ENCODE results near the gene RD3L. TPM values are rescaled to one million over a fixed set of nuclear protein-coding genes. Genes with fewer than 3 reads are reported as not detected.

The RD3L gene
- total RNA-seq, 4 donors from 2014 or later: not detected

- no peak overlapping the region for H3K4me3 ChIP-seq
- H3K4me1 ChIP-seq: no peaks in the 10 kb centered on the region
- WGBS, 2 donors: 81 to 83% methylated on average over 7 of the region's 7 CpGs
- H3K36me3 ChIP-seq: no peaks in the 10 kb centered on the region
- peaks cover 0 to under 1% (median 0%) of the 10 kb centered on the region in 4 donors for H3K9me3 ChIP-seq
- TF ChIP-seq EP300 (IDR thresholded peaks at IDR 0.05): no peak
- DNase-seq (ENCODE audit: low spot score in 2 of 2): no peak
- peaks cover 0 to 28% of the 10 kb centered on the region in 2 donors for H3K27me3 ChIP-seq
- no peak overlapping the region for H3K27ac ChIP-seq
These were observed 867 bp downstream of the RD3L start for GRCh38 chr14:103941462-103941861.

DNA sequence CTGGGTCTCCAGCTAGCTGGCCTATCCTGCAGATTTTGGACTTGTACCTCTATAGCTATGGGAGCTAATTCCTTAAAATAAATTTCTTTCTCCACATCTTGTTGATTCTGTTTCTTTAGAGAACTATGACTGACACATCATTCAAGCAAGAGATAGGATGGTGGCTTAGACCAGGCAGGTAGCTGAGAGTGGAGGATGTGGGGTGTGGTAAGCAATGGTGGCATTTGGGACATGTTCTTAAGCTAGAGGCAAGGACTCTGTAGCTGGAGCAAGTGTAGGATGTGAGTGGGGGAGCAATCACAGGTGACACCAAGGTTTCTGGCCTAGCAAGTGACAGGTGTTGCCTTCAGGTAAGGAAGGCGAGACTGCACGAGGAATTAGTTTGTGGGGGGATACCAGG, 7.2 kb downstream of the RD3L start:
- H3K27ac ChIP-seq: no peak overlapping the region
- H3K27me3 ChIP-seq: no peaks in the 10 kb centered on the region
- TF ChIP-seq, protein P1, sequence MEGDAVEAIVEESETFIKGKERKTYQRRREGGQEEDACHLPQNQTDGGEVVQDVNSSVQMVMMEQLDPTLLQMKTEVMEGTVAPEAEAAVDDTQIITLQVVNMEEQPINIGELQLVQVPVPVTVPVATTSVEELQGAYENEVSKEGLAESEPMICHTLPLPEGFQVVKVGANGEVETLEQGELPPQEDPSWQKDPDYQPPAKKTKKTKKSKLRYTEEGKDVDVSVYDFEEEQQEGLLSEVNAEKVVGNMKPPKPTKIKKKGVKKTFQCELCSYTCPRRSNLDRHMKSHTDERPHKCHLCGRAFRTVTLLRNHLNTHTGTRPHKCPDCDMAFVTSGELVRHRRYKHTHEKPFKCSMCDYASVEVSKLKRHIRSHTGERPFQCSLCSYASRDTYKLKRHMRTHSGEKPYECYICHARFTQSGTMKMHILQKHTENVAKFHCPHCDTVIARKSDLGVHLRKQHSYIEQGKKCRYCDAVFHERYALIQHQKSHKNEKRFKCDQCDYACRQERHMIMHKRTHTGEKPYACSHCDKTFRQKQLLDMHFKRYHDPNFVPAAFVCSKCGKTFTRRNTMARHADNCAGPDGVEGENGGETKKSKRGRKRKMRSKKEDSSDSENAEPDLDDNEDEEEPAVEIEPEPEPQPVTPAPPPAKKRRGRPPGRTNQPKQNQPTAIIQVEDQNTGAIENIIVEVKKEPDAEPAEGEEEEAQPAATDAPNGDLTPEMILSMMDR (IDR thresholded peaks at IDR 0.05): no peak
- TF ChIP-seq POLR2A (IDR thresholded peaks at IDR 0.05) (no peak), EP300 (IDR thresholded peaks at IDR 0.05) (no peak)
- no peaks in the 10 kb centered on the region for H3K9me3 ChIP-seq
- no peaks in the 10 kb centered on the region for H3K4me1 ChIP-seq
- H3K36me3 ChIP-seq: no peaks in the 10 kb centered on the region
- no peak overlapping the region for H3K4me3 ChIP-seq
- DNase-seq (ENCODE audit: low spot score in 2 of 2): no peak
- WGBS, 2 donors: 81 to 84% methylated on average over 2 of the region's 2 CpGs

GRCh38 chr14:103932791-103933490, 9.4 kb downstream of the RD3L start:
- WGBS, 2 donors: 79% methylated on average over 11 of the region's 11 CpGs
- H3K36me3 ChIP-seq: no peaks in the 10 kb centered on the region
- peaks cover 0 to under 1% of the 10 kb centered on the region in 2 donors for H3K27me3 ChIP-seq

DNA sequence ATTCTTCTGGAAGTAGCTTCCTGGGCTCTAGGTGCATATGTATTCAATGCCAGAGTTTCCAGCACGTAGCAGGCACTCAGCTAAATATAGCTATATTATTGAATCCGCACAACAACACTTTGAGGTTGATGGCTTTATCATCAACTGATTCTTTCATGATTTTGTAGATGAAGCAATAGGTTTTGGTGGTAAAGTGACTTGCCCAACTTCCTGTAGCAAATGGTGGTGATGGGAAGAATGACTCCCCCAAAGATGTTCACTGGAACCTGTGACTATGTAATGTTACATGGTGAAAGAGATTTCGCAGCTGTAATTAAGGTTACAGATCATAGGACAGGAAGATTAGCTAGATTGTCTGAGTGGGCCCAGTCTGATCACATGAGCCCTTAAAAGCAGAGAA, 10.9 kb downstream of the RD3L start:
- 75 to 86% methylated on average over 3 of the region's 3 CpGs for WGBS, 2 donors
- H3K9me3 ChIP-seq: no peaks in the 10 kb centered on the region
- H3K36me3 ChIP-seq: no peaks in the 10 kb centered on the region
- peaks cover 0 to 9% of the 10 kb centered on the region in 2 donors for H3K27me3 ChIP-seq
- H3K4me3 ChIP-seq: no peak overlapping the region
- no peaks in the 10 kb centered on the region for H3K4me1 ChIP-seq
- DNase-seq (ENCODE audit: low spot score in 2 of 2): no peak
- TF ChIP-seq, protein P1 (IDR thresholded peaks at IDR 0.05): no peak
- no peak for TF ChIP-seq EP300 (IDR thresholded peaks at IDR 0.05)
- no peak for TF ChIP-seq POLR2A (IDR thresholded peaks at IDR 0.05)
- no peak overlapping the region for H3K27ac ChIP-seq

More at GRCh38 chr14:103932791-103933490, 9.4 kb downstream of the RD3L start:
- TF ChIP-seq, protein P1 (IDR thresholded peaks at IDR 0.05): no peak
- no peak for TF ChIP-seq POLR2A (IDR thresholded peaks at IDR 0.05)
- no peak for TF ChIP-seq EP300 (IDR thresholded peaks at IDR 0.05)
- Histone ChIP-seq H3K4me1 (no peaks in the 10 kb centered on the region), H3K9me3 (no peaks in the 10 kb centered on the region), H3K27ac (no peak overlapping the region), H3K4me3 (no peak overlapping the region)
- no peak for DNase-seq (ENCODE audit: low spot score in 2 of 2)

DNA sequence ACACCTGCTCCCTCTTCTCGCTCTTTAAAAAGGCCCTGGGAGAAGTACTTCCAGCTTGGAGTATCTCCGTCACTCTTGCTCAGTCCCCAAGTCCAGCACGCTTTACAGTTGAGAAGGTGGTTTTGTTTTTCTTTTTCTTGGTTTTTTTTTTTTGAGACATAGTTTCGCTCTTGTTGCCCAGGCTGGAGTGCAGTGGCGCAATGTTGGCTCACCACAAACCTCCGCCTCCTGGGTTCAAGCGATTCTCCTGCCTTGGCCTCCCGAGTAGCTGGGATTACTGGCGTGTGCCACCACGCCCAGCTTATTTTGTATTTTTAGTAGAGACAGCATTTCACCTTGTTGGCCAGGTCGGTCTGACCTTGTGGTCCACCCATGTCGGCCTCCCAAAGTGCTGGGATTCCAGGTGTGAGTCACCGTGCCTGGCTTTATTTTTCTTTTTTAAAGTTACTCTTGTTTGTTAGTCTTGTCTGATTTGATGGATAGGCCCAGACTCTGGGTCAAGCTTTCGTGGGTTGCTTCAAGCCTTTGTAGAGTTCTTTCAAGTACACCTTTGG, 12.2 kb downstream of the RD3L start:
- no peak for DNase-seq (ENCODE audit: low spot score in 2 of 2)
- 82 to 90% methylated on average over 14 of the region's 14 CpGs for WGBS, 2 donors
- Histone ChIP-seq H3K4me1 (no peaks in the 10 kb centered on the region), H3K9me3 (no peaks in the 10 kb centered on the region), H3K27ac (no peak overlapping the region), H3K27me3 (peaks cover 0 to 9% of the 10 kb centered on the region in 2 donors), H3K36me3 (no peaks in the 10 kb centered on the region), H3K4me3 (no peak overlapping the region)
- no peak for TF ChIP-seq EP300 (IDR thresholded peaks at IDR 0.05)
- no peak for TF ChIP-seq POLR2A (IDR thresholded peaks at IDR 0.05)
- TF ChIP-seq, protein P1 (IDR thresholded peaks at IDR 0.05): no peak

Measured in tibial nerve (tissue), 4 donors.